SK-N-SH (cell line): ENCODE results near the gene CNRIP1.

ENCODE experiments used
- CTCF ChIP-seq: fragments of 200-600 bp; sonication (generic); IDR thresholded peaks from 2 replicates; pipeline ENCODE4 v1.6.1; 2017; ENCODE audit warnings: antibody characterized with exemption, mild to moderate bottlenecking, moderate library complexity
- POLR2AphosphoS5 ChIP-seq: IDR thresholded peaks from 2 replicates; pipeline ENCODE4 v1.6.1; 2012; ENCODE audit warnings: low read depth, low read length
- RAD21 ChIP-seq: IDR thresholded peaks from 2 replicates; pipeline ENCODE4 v1.6.1; 2012; ENCODE audit warnings: mild to moderate bottlenecking, low read length
- RXRA ChIP-seq: IDR thresholded peaks from 2 replicates; pipeline ENCODE4 v1.4.0; 2012; ENCODE audit warnings: low read depth, mild to moderate bottlenecking, borderline replicate concordance
- YY1 ChIP-seq: IDR thresholded peaks from 2 replicates; pipeline ENCODE4 v1.4.0; 2012; ENCODE audit warnings: low read depth, mild to moderate bottlenecking
- TF ChIP-seq, protein P1 (sequence below): IDR thresholded peaks from 2 replicates; pipeline ENCODE4 v1.6.1; 2012; ENCODE audit warnings: mild to moderate bottlenecking, low read depth, low read length, moderate library complexity
- TF ChIP-seq, protein P2 (sequence below): fragments of 150-350 bp; IDR thresholded peaks from 2 replicates; pipeline ENCODE4 v1.6.1; 2017; ENCODE audit warnings: antibody characterized with exemption, low read length, low read depth, borderline replicate concordance
- TF ChIP-seq, protein P3 (sequence below): IDR thresholded peaks from 2 replicates; pipeline ENCODE4; 2012

GRCh38 chr2:68245672-68246071, 74.1 kb downstream of the CNRIP1 start:
- TF ChIP-seq CTCF (no peak), POLR2AphosphoS5 (no peak), RXRA (no peak), RAD21 (no peak), YY1 (no peak)
- TF ChIP-seq, protein P1, sequence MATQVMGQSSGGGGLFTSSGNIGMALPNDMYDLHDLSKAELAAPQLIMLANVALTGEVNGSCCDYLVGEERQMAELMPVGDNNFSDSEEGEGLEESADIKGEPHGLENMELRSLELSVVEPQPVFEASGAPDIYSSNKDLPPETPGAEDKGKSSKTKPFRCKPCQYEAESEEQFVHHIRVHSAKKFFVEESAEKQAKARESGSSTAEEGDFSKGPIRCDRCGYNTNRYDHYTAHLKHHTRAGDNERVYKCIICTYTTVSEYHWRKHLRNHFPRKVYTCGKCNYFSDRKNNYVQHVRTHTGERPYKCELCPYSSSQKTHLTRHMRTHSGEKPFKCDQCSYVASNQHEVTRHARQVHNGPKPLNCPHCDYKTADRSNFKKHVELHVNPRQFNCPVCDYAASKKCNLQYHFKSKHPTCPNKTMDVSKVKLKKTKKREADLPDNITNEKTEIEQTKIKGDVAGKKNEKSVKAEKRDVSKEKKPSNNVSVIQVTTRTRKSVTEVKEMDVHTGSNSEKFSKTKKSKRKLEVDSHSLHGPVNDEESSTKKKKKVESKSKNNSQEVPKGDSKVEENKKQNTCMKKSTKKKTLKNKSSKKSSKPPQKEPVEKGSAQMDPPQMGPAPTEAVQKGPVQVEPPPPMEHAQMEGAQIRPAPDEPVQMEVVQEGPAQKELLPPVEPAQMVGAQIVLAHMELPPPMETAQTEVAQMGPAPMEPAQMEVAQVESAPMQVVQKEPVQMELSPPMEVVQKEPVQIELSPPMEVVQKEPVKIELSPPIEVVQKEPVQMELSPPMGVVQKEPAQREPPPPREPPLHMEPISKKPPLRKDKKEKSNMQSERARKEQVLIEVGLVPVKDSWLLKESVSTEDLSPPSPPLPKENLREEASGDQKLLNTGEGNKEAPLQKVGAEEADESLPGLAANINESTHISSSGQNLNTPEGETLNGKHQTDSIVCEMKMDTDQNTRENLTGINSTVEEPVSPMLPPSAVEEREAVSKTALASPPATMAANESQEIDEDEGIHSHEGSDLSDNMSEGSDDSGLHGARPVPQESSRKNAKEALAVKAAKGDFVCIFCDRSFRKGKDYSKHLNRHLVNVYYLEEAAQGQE: no peak
- TF ChIP-seq, protein P2, sequence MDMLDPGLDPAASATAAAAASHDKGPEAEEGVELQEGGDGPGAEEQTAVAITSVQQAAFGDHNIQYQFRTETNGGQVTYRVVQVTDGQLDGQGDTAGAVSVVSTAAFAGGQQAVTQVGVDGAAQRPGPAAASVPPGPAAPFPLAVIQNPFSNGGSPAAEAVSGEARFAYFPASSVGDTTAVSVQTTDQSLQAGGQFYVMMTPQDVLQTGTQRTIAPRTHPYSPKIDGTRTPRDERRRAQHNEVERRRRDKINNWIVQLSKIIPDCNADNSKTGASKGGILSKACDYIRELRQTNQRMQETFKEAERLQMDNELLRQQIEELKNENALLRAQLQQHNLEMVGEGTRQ: no peak
- TF ChIP-seq, protein P3, sequence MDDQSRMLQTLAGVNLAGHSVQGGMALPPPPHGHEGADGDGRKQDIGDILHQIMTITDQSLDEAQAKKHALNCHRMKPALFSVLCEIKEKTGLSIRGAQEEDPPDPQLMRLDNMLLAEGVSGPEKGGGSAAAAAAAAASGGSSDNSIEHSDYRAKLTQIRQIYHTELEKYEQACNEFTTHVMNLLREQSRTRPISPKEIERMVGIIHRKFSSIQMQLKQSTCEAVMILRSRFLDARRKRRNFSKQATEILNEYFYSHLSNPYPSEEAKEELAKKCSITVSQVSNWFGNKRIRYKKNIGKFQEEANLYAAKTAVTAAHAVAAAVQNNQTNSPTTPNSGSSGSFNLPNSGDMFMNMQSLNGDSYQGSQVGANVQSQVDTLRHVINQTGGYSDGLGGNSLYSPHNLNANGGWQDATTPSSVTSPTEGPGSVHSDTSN: no peak
